Esophagus muscularis mucosa (tissue), 3 donors: ENCODE data around the gene URM1.

Experiments used
- POLR2AphosphoS5 ChIP-seq, 2 donors: sonication (generic); formaldehyde crosslinking; IDR thresholded peaks; one replicate each; pipeline ENCODE4 v1.6.1; 2017; ENCODE audit warnings: antibody characterized with exemption in 2 of 2
- TF ChIP-seq, protein P1 (sequence below), 3 experiments: fragments of 200-600 bp in 2 of 3; fragments of 450-650 bp in 1 of 3; sonication (generic) in 2 of 3; IDR thresholded peaks; one replicate each; pipeline ENCODE4 v1.5.1; 2017 to 2019; ENCODE audit warnings: antibody characterized with exemption in 3 of 3, mild to moderate bottlenecking in 2 of 3, moderate library complexity in 1 of 3

DNA sequence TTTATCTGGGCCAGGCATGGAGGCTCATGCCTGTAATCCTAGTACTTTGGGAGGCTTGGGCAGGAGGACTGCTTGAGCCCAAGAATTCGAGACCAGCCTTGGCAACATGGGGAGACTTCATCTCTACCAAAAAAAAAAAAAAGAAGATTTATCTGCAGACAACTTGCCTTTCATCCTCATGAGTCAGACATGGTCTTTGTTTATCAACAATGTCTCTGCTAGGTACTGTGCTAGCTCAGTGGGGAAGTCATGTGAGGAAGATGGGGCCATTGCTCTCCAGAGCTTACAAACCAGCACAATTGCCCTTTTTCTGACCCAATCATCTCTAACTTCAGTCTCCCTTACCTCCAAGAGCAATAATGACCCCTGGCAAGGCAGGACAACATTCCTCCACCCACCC lies 1.6 kb downstream of the URM1 start:
- TF ChIP-seq, protein P1, sequence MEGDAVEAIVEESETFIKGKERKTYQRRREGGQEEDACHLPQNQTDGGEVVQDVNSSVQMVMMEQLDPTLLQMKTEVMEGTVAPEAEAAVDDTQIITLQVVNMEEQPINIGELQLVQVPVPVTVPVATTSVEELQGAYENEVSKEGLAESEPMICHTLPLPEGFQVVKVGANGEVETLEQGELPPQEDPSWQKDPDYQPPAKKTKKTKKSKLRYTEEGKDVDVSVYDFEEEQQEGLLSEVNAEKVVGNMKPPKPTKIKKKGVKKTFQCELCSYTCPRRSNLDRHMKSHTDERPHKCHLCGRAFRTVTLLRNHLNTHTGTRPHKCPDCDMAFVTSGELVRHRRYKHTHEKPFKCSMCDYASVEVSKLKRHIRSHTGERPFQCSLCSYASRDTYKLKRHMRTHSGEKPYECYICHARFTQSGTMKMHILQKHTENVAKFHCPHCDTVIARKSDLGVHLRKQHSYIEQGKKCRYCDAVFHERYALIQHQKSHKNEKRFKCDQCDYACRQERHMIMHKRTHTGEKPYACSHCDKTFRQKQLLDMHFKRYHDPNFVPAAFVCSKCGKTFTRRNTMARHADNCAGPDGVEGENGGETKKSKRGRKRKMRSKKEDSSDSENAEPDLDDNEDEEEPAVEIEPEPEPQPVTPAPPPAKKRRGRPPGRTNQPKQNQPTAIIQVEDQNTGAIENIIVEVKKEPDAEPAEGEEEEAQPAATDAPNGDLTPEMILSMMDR (IDR thresholded peaks at IDR 0.05): no peak
- TF ChIP-seq POLR2AphosphoS5 (IDR thresholded peaks at IDR 0.05): no peak
